ENCODE measurements around the gene A2ML1. TPM values are rescaled to one million over a fixed set of nuclear protein-coding genes. Genes with fewer than 3 reads are reported as not detected.
A peak's percentile ranks its signal among the peaks of the same experiment; 100 is the strongest.

The A2ML1 gene
- total RNA-seq = under 0.01 TPM in 1 of 2 replicates, not detected in the other

GRCh38 chr12:8822298-8822697, at the start of gene A2ML1:
TSS of gene A2ML1 (plus strand) at chr12:8822621. CDS start at chr12:8822652, 31 bp downstream.
- no peaks in the 10 kb centered on the region for H4K20me1 ChIP-seq (ENCODE audit: insufficient read depth, low read length)
- no peak for DNase-seq (ENCODE audit: insufficient read length, low spot score, missing footprints)
- peaks cover 3% of the 10 kb centered on the region for H3K27me3 ChIP-seq (ENCODE audit: insufficient read depth, low read length)
- no peaks in the 10 kb centered on the region for H3K36me3 ChIP-seq (ENCODE audit: insufficient read depth, low read length)
- H3K9me3 ChIP-seq (ENCODE audit: low read depth, low read length) = no peaks in the 10 kb centered on the region
- no peak for TF ChIP-seq CTCF (IDR thresholded peaks at IDR 0.05; ENCODE audit: extremely low read depth, low read depth, low read length)
- no peaks in the 10 kb centered on the region for H3K79me2 ChIP-seq (ENCODE audit: insufficient read depth, low read length)
- H3K4me2 ChIP-seq (ENCODE audit: insufficient read depth, low read length) = no peak within 1 kb of the TSS
- H3K4me3 ChIP-seq (ENCODE audit: insufficient read depth, low read length) = no peak within 1 kb of the TSS
- no peak within 1 kb of the TSS for H2AFZ ChIP-seq (ENCODE audit: low read length)
- H3K4me1 ChIP-seq (ENCODE audit: insufficient read depth, low read length) = no peaks in the 10 kb centered on the region
- H3K27ac ChIP-seq (ENCODE audit: low read depth, low read length) = no peak within 1 kb of the TSS

- Histone ChIP-seq H3K27ac (ENCODE audit: low read depth, low read length) (no peak overlapping the region), H2AFZ (ENCODE audit: low read length) (no peak overlapping the region), H3K4me3 (ENCODE audit: insufficient read depth, low read length) (no peak overlapping the region), H3K27me3 (ENCODE audit: insufficient read depth, low read length) (no peaks in the 10 kb centered on the region), H3K9me3 (ENCODE audit: low read depth, low read length) (no peaks in the 10 kb centered on the region), H4K20me1 (ENCODE audit: insufficient read depth, low read length) (no peaks in the 10 kb centered on the region), H3K4me1 (ENCODE audit: insufficient read depth, low read length) (no peaks in the 10 kb centered on the region), H3K4me2 (ENCODE audit: insufficient read depth, low read length) (no peak overlapping the region), H3K36me3 (ENCODE audit: insufficient read depth, low read length) (no peaks in the 10 kb centered on the region), H3K79me2 (ENCODE audit: insufficient read depth, low read length) (no peaks in the 10 kb centered on the region)
- DNase-seq (ENCODE audit: insufficient read length, low spot score, missing footprints) = no peak
- TF ChIP-seq CTCF (IDR thresholded peaks at IDR 0.05; ENCODE audit: extremely low read depth, low read depth, low read length) = no peak
Observed at GRCh38 chr12:8773461-8773860, 49.0 kb upstream of the A2ML1 start.

- no peak for TF ChIP-seq CTCF (IDR thresholded peaks at IDR 0.05; ENCODE audit: extremely low read depth, low read depth, low read length)
Observed at GRCh38 chr12:8779281-8779680, 43.1 kb upstream of the A2ML1 start.

GRCh38 chr12:8779862-8780261, 42.6 kb upstream of the A2ML1 start:
- H3K36me3 ChIP-seq (ENCODE audit: insufficient read depth, low read length) = peaks cover 5% of the 10 kb centered on the region
- H3K4me3 ChIP-seq (ENCODE audit: insufficient read depth, low read length) = no peak overlapping the region
- no peak overlapping the region for H3K27ac ChIP-seq (ENCODE audit: low read depth, low read length)
- H3K4me2 ChIP-seq (ENCODE audit: insufficient read depth, low read length) = no peak overlapping the region
- no peak overlapping the region for H2AFZ ChIP-seq (ENCODE audit: low read length)
- H3K27me3 ChIP-seq (ENCODE audit: insufficient read depth, low read length) = no peaks in the 10 kb centered on the region
- no peak for TF ChIP-seq CTCF (IDR thresholded peaks at IDR 0.05; ENCODE audit: extremely low read depth, low read depth, low read length)
- H3K9me3 ChIP-seq (ENCODE audit: low read depth, low read length) = no peaks in the 10 kb centered on the region
- H4K20me1 ChIP-seq (ENCODE audit: insufficient read depth, low read length) = no peaks in the 10 kb centered on the region
- H3K4me1 ChIP-seq (ENCODE audit: insufficient read depth, low read length) = no peaks in the 10 kb centered on the region
- H3K79me2 ChIP-seq (ENCODE audit: insufficient read depth, low read length) = no peaks in the 10 kb centered on the region
- DNase-seq (ENCODE audit: insufficient read length, low spot score, missing footprints) = no peak

More at GRCh38 chr12:8779281-8779680, 43.1 kb upstream of the A2ML1 start:
- H3K4me3 ChIP-seq (ENCODE audit: insufficient read depth, low read length) = no peak overlapping the region
- no peak overlapping the region for H2AFZ ChIP-seq (ENCODE audit: low read length)
- DNase-seq (ENCODE audit: insufficient read length, low spot score, missing footprints) = peak; percentile 18
- no peaks in the 10 kb centered on the region for H3K27me3 ChIP-seq (ENCODE audit: insufficient read depth, low read length)
- no peaks in the 10 kb centered on the region for H4K20me1 ChIP-seq (ENCODE audit: insufficient read depth, low read length)
- no peaks in the 10 kb centered on the region for H3K79me2 ChIP-seq (ENCODE audit: insufficient read depth, low read length)
- H3K4me2 ChIP-seq (ENCODE audit: insufficient read depth, low read length) = no peak overlapping the region
- no peaks in the 10 kb centered on the region for H3K9me3 ChIP-seq (ENCODE audit: low read depth, low read length)
- H3K4me1 ChIP-seq (ENCODE audit: insufficient read depth, low read length) = no peaks in the 10 kb centered on the region
- no peak overlapping the region for H3K27ac ChIP-seq (ENCODE audit: low read depth, low read length)
- peaks cover 5% of the 10 kb centered on the region for H3K36me3 ChIP-seq (ENCODE audit: insufficient read depth, low read length)

All from osteoblast (primary cell).